Lower lobe of right lung (tissue), 2 donors: ENCODE results near the gene ZMAT3. TPM values are rescaled to one million over a fixed set of nuclear protein-coding genes. Genes with fewer than 3 reads are reported as not detected.

Source experiments
- ATAC-seq, 2 donors: fragments of 200-7000 bp; cut with Tn5 transposase; one replicate each; pipeline ENCODE4 v1.9.1; 2020 to 2022; ENCODE audit warnings: mild to moderate bottlenecking in 2 of 2, moderate library complexity in 2 of 2
- DNase-seq: peaks from one replicate; pipeline ENCODE4 v3.0.0-alpha.2; 2020
- H3K27ac ChIP-seq: fragments of 200-600 bp; one replicate; pipeline ENCODE4 v1.8.0; 2022
- H3K27me3 ChIP-seq: fragments of 200-600 bp; one replicate; pipeline ENCODE4 v1.8.0; 2022; ENCODE audit warnings: low read depth
- H3K36me3 ChIP-seq: fragments of 200-600 bp; one replicate; pipeline ENCODE4 v1.8.0; 2022; ENCODE audit warnings: mild to moderate bottlenecking
- H3K4me1 ChIP-seq: fragments of 200-600 bp; one replicate; pipeline ENCODE4 v1.8.0; 2022
- H3K4me3 ChIP-seq: fragments of 200-600 bp; one replicate; pipeline ENCODE4 v1.8.0; 2022; ENCODE audit warnings: mild to moderate bottlenecking
- H3K9me3 ChIP-seq: fragments of 200-600 bp; one replicate; pipeline ENCODE4 v1.8.0; 2022
- intact Hi-C: fragments of 100-400 bp; cut with DNase I; formaldehyde crosslinking; loops from one replicate; pipeline ENCODE4 v1.11.0; 2022
- total RNA-seq: library from RNA; stranded (reverse); fragmentation: NEBNext Ultra II Directional; extraction: Animal tissue kit (Norgen Biotek cat#: 25700); gene quantifications from one replicate; pipeline ENCODE4 v1.2.1, GENCODE V29; 2021
- TF ChIP-seq, protein P1 (sequence below): fragments of 200-600 bp; IDR thresholded peaks from one replicate; pipeline ENCODE4 v1.8.0; 2022; ENCODE audit warnings: antibody characterized with exemption, mild to moderate bottlenecking
- donor health status: DM: no; HTN: yes; CAD: no; lungs with severe emphysema.

Gene ZMAT3
- total RNA-seq, 1 donor from 2014 or later = 20.6 TPM

DNA sequence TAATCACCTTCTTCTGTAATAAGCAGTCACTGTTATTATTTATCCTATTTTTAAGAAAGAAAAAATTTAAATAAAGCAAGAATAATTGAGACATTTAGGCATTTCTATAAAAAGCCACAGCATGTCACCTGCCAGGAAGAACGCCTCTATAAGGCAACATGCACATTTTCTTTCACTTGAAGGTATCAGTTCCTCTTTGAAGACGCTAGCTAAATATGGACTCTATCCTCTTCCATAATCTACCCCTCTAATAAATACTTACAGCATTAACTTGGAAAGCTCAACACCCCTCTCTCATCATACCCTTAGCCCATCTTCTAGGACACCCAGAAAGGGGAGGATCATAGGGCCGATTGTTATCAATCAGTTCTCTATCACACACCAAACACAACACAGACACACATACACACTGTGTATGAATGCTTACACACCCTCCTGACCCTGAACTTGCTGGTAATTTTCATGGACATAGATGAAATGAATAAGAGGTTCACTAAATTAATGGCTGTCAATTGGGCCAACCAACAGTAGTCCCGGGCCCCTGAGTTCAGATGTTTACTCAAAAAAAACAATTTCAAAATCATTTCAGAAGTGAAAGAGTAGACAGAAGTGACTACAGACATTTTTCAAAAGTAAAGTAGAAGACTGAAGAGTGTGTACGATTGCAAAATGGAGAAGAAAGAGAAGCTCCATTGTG lies 102.5 kb downstream of the ZMAT3 start:
- no peak for ATAC-seq
- intact Hi-C loops = no loop called here
- Histone ChIP-seq H3K27ac (no peak overlapping the region), H3K4me1 (peaks cover 13% of the 10 kb centered on the region), H3K9me3 (no peaks in the 10 kb centered on the region), H3K36me3 (no peaks in the 10 kb centered on the region), H3K27me3 (no peaks in the 10 kb centered on the region), H3K4me3 (no peak overlapping the region)
- TF ChIP-seq, protein P1, sequence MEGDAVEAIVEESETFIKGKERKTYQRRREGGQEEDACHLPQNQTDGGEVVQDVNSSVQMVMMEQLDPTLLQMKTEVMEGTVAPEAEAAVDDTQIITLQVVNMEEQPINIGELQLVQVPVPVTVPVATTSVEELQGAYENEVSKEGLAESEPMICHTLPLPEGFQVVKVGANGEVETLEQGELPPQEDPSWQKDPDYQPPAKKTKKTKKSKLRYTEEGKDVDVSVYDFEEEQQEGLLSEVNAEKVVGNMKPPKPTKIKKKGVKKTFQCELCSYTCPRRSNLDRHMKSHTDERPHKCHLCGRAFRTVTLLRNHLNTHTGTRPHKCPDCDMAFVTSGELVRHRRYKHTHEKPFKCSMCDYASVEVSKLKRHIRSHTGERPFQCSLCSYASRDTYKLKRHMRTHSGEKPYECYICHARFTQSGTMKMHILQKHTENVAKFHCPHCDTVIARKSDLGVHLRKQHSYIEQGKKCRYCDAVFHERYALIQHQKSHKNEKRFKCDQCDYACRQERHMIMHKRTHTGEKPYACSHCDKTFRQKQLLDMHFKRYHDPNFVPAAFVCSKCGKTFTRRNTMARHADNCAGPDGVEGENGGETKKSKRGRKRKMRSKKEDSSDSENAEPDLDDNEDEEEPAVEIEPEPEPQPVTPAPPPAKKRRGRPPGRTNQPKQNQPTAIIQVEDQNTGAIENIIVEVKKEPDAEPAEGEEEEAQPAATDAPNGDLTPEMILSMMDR = no peak
- DNase-seq = no peak

Other genes with a start within 250 kb of the ZMAT3 start
- gene PIK3CA, start 76.5 kb upstream of the ZMAT3 start, total RNA-seq = 33.5 TPM
- gene KCNMB3, start 179.3 kb upstream of the ZMAT3 start, total RNA-seq = 2.9 TPM